K562 (cell line): ENCODE measurements around the gene GIPC3. TPM values are rescaled to one million over a fixed set of nuclear protein-coding genes. Genes with fewer than 3 reads are reported as not detected.

ENCODE experiments used
- ARID1B ChIP-seq: fragments of 450-650 bp; IDR thresholded peaks from 2 replicates; pipeline ENCODE4 v1.6.1; 2016; ENCODE audit warnings: antibody characterized with exemption, mild to moderate bottlenecking, inconsistent platforms
- BCL6 ChIP-seq: fragments of 250-450 bp; sonication (Bioruptor Pico); IDR thresholded peaks from 2 replicates; pipeline ENCODE4 v1.4.0; 2020
- DMBX1 ChIP-seq: fragments of 250-450 bp; sonication (Bioruptor Pico); IDR thresholded peaks from 2 replicates; pipeline ENCODE4 v1.8.0; 2022; ENCODE audit warnings: inconsistent platforms, mild to moderate bottlenecking, moderate library complexity, borderline replicate concordance
- FOSL1 ChIP-seq: fragments of 200-800 bp; sonication (Bioruptor generic); conservative IDR thresholded peaks from 2 replicates; pipeline ENCODE4 v1.6.1; 2016; ENCODE audit warnings: missing genetic modification characterization, missing compliant biosample characterization
- HDAC3 ChIP-seq: fragments of 450-650 bp; IDR thresholded peaks from 2 replicates; pipeline ENCODE4 v1.6.1; 2018; ENCODE audit warnings: borderline replicate concordance, mild to moderate bottlenecking, moderate library complexity; ENCODE audit not compliant: partially characterized antibody
- HMGN3 ChIP-seq: IDR thresholded peaks from 2 replicates; pipeline ENCODE4 v1.6.1; 2011; ENCODE audit warnings: borderline replicate concordance, low read depth, mild to moderate bottlenecking, mixed read lengths, low read length; ENCODE audit not compliant: insufficient read length; ENCODE audit errors: extremely low read depth
- KDM4B ChIP-seq, 2 experiments: fragments of 450-650 bp in 1 of 2; sonication (generic) in 1 of 2; IDR thresholded peaks; 2 replicates each; pipeline ENCODE4 v1.6.1; 2016 to 2017; ENCODE audit warnings: borderline replicate concordance in 2 of 2, antibody characterized with exemption in 1 of 2, low read depth in 1 of 2, mild to moderate bottlenecking in 1 of 2
- NCOR1 ChIP-seq: fragments of 450-650 bp; IDR thresholded peaks from 2 replicates; pipeline ENCODE4 v1.6.1; 2016; ENCODE audit warnings: mild to moderate bottlenecking, moderate library complexity
- SRSF1 ChIP-seq: fragments of 200-400 bp; formaldehyde crosslinking; IDR thresholded peaks from 2 replicates; pipeline ENCODE4 v1.6.1; 2017; ENCODE audit warnings: mild to moderate bottlenecking, low read depth, low read length, moderate library complexity
- TBP ChIP-seq: optimal IDR thresholded peaks from 2 replicates; pipeline ENCODE3; 2011; ENCODE audit warnings: low read depth, low read length, improper control_type of control experiment
- XRCC5 ChIP-seq: fragments of 200-400 bp; formaldehyde crosslinking; IDR thresholded peaks from 2 replicates; pipeline ENCODE4 v1.6.1; 2017; ENCODE audit warnings: low read depth, mild to moderate bottlenecking, low read length
- polyA plus RNA-seq, 8 experiments: library from polyadenylated mRNA; depleted of rRNA in 4 of 8; stranded (reverse) in 5 of 8; unstranded in 3 of 8; fragments of >200 nt; fragmentation: Nextera tagmentation in 2 of 8; fragmentation: Illumina TruSeq in 1 of 8; extraction: Ambion mirVana in 2 of 8; extraction: Trizol in 1 of 8; gene quantifications; 2 replicates each; pipeline versions ENCODE4 v1.2.1 to v1.2.3, GENCODE V29; 2011 to 2014; ENCODE audit warnings: inconsistent platforms in 1 of 8, missing spikeins in 1 of 8
- total RNA-seq, 7 experiments: library from RNA; depleted of rRNA in 6 of 7; stranded (reverse); fragments of >200 nt in 6 of 7; fragmentation: Illumina TruSeq in 2 of 7; extraction: Trizol in 2 of 7; gene quantifications; 2 replicates each; pipeline versions ENCODE4 v1.2.1 to v1.2.3, GENCODE V29; 2011 to 2021; ENCODE audit warnings: low replicate concordance in 1 of 7
- TF ChIP-seq, protein P1 (sequence below), 2 experiments: fragments of 200-800 bp in 1 of 2; sonication (Bioruptor generic) in 1 of 2; sonication (generic) in 1 of 2; formaldehyde crosslinking in 1 of 2; IDR thresholded peaks in 1 of 2; conservative IDR thresholded peaks in 1 of 2; 2 replicates each; pipeline versions ENCODE4 v1.5.0 to v1.6.1; 2016 to 2020; ENCODE audit warnings: missing compliant biosample characterization in 1 of 2, missing genetic modification characterization in 1 of 2, missing genetic modification reagents in 1 of 2
- TF ChIP-seq, protein P2 (sequence below): fragments of 450-650 bp; IDR thresholded peaks from 2 replicates; pipeline ENCODE4 v1.6.1; 2016
- TF ChIP-seq, protein P3 (sequence below), 2 experiments: fragments of 250-450 bp in 1 of 2; fragments of 450-650 bp in 1 of 2; sonication (Bioruptor Pico) in 1 of 2; IDR thresholded peaks; 2 replicates each; pipeline versions ENCODE4 v1.6.1 to v1.8.0; 2016 to 2021; ENCODE audit warnings: mild to moderate bottlenecking in 2 of 2, moderate library complexity in 2 of 2, missing compliant biosample characterization in 1 of 2, missing genetic modification characterization in 1 of 2
- TF ChIP-seq, protein P4 (sequence below), 2 experiments: fragments of 450-650 bp in 1 of 2; sonication (generic) in 1 of 2; formaldehyde crosslinking in 1 of 2; IDR thresholded peaks; 2 replicates each; pipeline versions ENCODE4 v1.7.1 to v1.9.0; 2016 to 2022; ENCODE audit warnings: inconsistent platforms in 1 of 2, mild to moderate bottlenecking in 1 of 2, missing genetic modification reagents in 1 of 2

Gene GIPC3
- total and polyA plus RNA-seq, 9 of the 15 experiments (the other 6 are each of a cell fraction or from before 2014, with no cell fraction given), result 0.03 to 3.6 (median 1.5) TPM; not detected in 1

DNA sequence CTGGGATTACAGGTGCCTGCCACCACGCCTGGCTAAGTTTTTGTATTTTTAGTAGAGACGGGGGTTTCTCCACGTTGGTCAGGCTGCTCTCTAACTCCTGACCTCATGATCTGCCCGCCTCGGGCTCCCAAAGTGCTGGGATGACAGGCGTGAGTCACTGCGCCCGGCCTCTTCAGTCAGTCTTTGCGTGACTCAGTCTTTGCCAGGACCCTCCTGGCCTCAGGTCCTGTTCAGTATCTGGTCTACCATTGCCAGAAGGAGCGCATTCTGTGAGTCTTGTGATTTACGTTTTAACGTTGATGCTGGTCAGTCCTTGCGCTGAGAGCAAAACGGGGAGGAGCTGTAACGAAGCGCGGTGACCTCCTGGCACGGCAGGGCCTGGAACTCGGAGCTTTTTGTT lies 20.1 kb upstream of the GIPC3 start (continued):
- TF ChIP-seq, protein P1, sequence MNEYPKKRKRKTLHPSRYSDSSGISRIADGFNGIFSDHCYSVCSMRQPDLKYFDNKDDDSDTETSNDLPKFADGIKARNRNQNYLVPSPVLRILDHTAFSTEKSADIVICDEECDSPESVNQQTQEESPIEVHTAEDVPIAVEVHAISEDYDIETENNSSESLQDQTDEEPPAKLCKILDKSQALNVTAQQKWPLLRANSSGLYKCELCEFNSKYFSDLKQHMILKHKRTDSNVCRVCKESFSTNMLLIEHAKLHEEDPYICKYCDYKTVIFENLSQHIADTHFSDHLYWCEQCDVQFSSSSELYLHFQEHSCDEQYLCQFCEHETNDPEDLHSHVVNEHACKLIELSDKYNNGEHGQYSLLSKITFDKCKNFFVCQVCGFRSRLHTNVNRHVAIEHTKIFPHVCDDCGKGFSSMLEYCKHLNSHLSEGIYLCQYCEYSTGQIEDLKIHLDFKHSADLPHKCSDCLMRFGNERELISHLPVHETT (CRISPR knock-in tag; conservative IDR thresholded peaks at IDR 0.05 in 1 of 2, IDR thresholded peaks at IDR 0.05 in 1 of 2), result no peak
- TF ChIP-seq, protein P2, sequence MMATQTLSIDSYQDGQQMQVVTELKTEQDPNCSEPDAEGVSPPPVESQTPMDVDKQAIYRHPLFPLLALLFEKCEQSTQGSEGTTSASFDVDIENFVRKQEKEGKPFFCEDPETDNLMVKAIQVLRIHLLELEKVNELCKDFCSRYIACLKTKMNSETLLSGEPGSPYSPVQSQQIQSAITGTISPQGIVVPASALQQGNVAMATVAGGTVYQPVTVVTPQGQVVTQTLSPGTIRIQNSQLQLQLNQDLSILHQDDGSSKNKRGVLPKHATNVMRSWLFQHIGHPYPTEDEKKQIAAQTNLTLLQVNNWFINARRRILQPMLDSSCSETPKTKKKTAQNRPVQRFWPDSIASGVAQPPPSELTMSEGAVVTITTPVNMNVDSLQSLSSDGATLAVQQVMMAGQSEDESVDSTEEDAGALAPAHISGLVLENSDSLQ, result peak; percentile 52; the same call in 1 of the 2 replicates
- TF ChIP-seq HMGN3, result no peak
- no peak for TF ChIP-seq SRSF1
- no peak for TF ChIP-seq KDM4B (IDR thresholded peaks at IDR 0.05; ENCODE audit: borderline replicate concordance in 2 of 2, low read depth in 1 of 2)
- TF ChIP-seq FOSL1 (tag), result peak; percentile 92
- no peak for TF ChIP-seq HDAC3
- TF ChIP-seq DMBX1, result no peak
- TF ChIP-seq XRCC5, result no peak
- TF ChIP-seq, protein P3, sequence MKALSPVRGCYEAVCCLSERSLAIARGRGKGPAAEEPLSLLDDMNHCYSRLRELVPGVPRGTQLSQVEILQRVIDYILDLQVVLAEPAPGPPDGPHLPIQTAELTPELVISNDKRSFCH (CRISPR knock-in tag; IDR thresholded peaks at IDR 0.05), result no peak
- TF ChIP-seq, protein P3 (tag; IDR thresholded peaks at IDR 0.05), result no peak
- TF ChIP-seq NCOR1, result no peak
- peak; percentile 63 for TF ChIP-seq ARID1B
- TF ChIP-seq TBP, result no peak
- TF ChIP-seq BCL6 (CRISPR knock-in tag), result no peak
- TF ChIP-seq, protein P4, sequence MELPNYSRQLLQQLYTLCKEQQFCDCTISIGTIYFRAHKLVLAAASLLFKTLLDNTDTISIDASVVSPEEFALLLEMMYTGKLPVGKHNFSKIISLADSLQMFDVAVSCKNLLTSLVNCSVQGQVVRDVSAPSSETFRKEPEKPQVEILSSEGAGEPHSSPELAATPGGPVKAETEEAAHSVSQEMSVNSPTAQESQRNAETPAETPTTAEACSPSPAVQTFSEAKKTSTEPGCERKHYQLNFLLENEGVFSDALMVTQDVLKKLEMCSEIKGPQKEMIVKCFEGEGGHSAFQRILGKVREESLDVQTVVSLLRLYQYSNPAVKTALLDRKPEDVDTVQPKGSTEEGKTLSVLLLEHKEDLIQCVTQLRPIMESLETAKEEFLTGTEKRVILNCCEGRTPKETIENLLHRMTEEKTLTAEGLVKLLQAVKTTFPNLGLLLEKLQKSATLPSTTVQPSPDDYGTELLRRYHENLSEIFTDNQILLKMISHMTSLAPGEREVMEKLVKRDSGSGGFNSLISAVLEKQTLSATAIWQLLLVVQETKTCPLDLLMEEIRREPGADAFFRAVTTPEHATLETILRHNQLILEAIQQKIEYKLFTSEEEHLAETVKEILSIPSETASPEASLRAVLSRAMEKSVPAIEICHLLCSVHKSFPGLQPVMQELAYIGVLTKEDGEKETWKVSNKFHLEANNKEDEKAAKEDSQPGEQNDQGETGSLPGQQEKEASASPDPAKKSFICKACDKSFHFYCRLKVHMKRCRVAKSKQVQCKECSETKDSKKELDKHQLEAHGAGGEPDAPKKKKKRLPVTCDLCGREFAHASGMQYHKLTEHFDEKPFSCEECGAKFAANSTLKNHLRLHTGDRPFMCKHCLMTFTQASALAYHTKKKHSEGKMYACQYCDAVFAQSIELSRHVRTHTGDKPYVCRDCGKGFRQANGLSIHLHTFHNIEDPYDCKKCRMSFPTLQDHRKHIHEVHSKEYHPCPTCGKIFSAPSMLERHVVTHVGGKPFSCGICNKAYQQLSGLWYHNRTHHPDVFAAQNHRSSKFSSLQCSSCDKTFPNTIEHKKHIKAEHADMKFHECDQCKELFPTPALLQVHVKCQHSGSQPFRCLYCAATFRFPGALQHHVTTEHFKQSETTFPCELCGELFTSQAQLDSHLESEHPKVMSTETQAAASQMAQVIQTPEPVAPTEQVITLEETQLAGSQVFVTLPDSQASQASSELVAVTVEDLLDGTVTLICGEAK (IDR thresholded peaks at IDR 0.05), result no peak
- TF ChIP-seq, protein P4 (CRISPR knock-in tag; IDR thresholded peaks at IDR 0.05), result no peak
